K562 (cell line): ENCODE data around the gene IRF8. TPM values are rescaled to one million over a fixed set of nuclear protein-coding genes. Genes with fewer than 3 reads are reported as not detected.

Source experiments
- ATAC-seq: fragments of 200-7000 bp; cut with Tn5 transposase; 3 replicates; pipeline ENCODE4 v1.9.1; 2020; ENCODE audit warnings: moderate library complexity
- BruUV-seq: library from RNA; stranded (reverse); fragments of 400-500 nt; replicated peaks from 2 replicates; lab custom pipeline; 2021; lab: Mats Ljungman, UMichigan
- CTCF ChIA-PET: fragments of 300-600 bp; formaldehyde crosslinking; extraction: SDS; loops from one replicate; lab custom pipeline; 2021; ENCODE audit warnings: low intra/inter-chr PET ratio; lab: Yijun Ruan, JAX
- POLR2A ChIA-PET: fragments of 300-600, 350-650 bp; sonication (Branson Sonifier 250); formaldehyde crosslinking; extraction: SDS; loops from one replicate; lab custom pipeline; 2021; ENCODE audit warnings: antibody characterized with exemption, inconsistent platforms; lab: Yijun Ruan, JAX
- DNase-seq, 4 experiments: peaks; one replicate each; pipeline versions ENCODE4 v3.0.0 to v3.0.0-alpha.2; 2011 to 2018; ENCODE audit warnings: low spot score in 3 of 4, mixed read lengths in 3 of 4; ENCODE audit errors: extremely low read depth in 1 of 4
- FAIRE-seq: peaks from 2 replicates; lab custom pipeline; 2011; peaks lifted over from hg19 to GRCh38; lab: Jason Lieb, UNC
- H2AFZ ChIP-seq: 2 replicates; pipeline ENCODE4 v1.6.0; 2011; ENCODE audit warnings: low read depth, low read length, control low read depth, inconsistent platforms
- H3K27ac ChIP-seq: fragments of 200-600 bp; 3 replicates; pipeline ENCODE4 v1.8.0; 2011; ENCODE audit warnings: low read depth, mild to moderate bottlenecking, control low read depth, inconsistent platforms, low read length, moderate library complexity, mixed read lengths; ENCODE audit errors: extremely low read depth
- H3K27me3 ChIP-seq, 2 experiments: fragments of 300-600 bp in 1 of 2; 2 replicates in 1 of 2; 3 replicates in 1 of 2; pipeline versions ENCODE4 v1.6.0 to v1.8.0; 2011; ENCODE audit warnings: inconsistent platforms in 2 of 2, low read length in 2 of 2, mild to moderate bottlenecking in 1 of 2, mixed read lengths in 1 of 2, moderate library complexity in 1 of 2; ENCODE audit not compliant: control insufficient read depth in 2 of 2, insufficient read depth in 2 of 2
- H3K36me3 ChIP-seq: fragments of 300-600 bp; 3 replicates; pipeline ENCODE4 v1.8.0; 2011; ENCODE audit warnings: mild to moderate bottlenecking, low read length, inconsistent platforms; ENCODE audit not compliant: control insufficient read depth, insufficient read depth
- H3K4me1 ChIP-seq, 2 experiments: fragments of 200-600 bp in 1 of 2; replicated peaks in 1 of 2; 2 replicates in 1 of 2; 3 replicates in 1 of 2; pipeline versions ENCODE4 v1.5.1 to v1.8.0; 2011; ENCODE audit warnings: inconsistent platforms in 2 of 2, low read length in 2 of 2, mild to moderate bottlenecking in 1 of 2, mixed read lengths in 1 of 2, moderate library complexity in 1 of 2; ENCODE audit not compliant: control insufficient read depth in 2 of 2, insufficient read depth in 2 of 2
- H3K4me2 ChIP-seq: 2 replicates; pipeline ENCODE4 v1.6.1; 2011; ENCODE audit warnings: low read length, control low read depth, inconsistent platforms, mixed read lengths; ENCODE audit not compliant: insufficient read depth
- H3K4me3 ChIP-seq: fragments of 200-600 bp; sonication (generic), shearing (Covaris generic); 2 replicates; pipeline ENCODE4 v1.5.1; 2016; ENCODE audit warnings: control low read depth, inconsistent platforms
- H3K79me2 ChIP-seq: fragments of 200-600 bp; 3 replicates; pipeline ENCODE4 v1.8.0; 2011; ENCODE audit warnings: low read length, inconsistent platforms; ENCODE audit not compliant: control insufficient read depth, insufficient read depth
- H3K9ac ChIP-seq, 2 experiments: 2 replicates each; pipeline versions ENCODE4 v1.6.0 to v1.6.1; 2011; ENCODE audit warnings: low read depth in 2 of 2, low read length in 2 of 2, control low read depth in 1 of 2, inconsistent platforms in 1 of 2, mild to moderate bottlenecking in 1 of 2, mixed read lengths in 1 of 2; ENCODE audit not compliant: insufficient read depth in 1 of 2
- H3K9me1 ChIP-seq: one replicate; pipeline ENCODE4 v1.6.0; 2011; ENCODE audit warnings: inconsistent platforms, mild to moderate bottlenecking, low read length, moderate library complexity; ENCODE audit not compliant: control insufficient read depth, insufficient read depth
- H3K9me3 ChIP-seq: replicated peaks from 2 replicates; pipeline ENCODE4 v1.5.1; 2011; ENCODE audit warnings: low read depth, low read length, inconsistent platforms; ENCODE audit not compliant: control insufficient read depth, insufficient read depth
- H4K20me1 ChIP-seq: replicated peaks from 2 replicates; pipeline ENCODE4 v1.6.1; 2011; ENCODE audit warnings: low read length, inconsistent platforms, mixed read lengths; ENCODE audit not compliant: control insufficient read depth, insufficient read depth
- CBFA2T2 ChIP-seq: fragments of 450-650 bp; conservative IDR thresholded peaks from 2 replicates; pipeline ENCODE4 v1.6.1; 2017; ENCODE audit warnings: mild to moderate bottlenecking
- HEY1 ChIP-seq: fragments of 250-450 bp; sonication (Bioruptor Pico); IDR thresholded peaks from 2 replicates; pipeline ENCODE4 v1.5.0; 2020; ENCODE audit warnings: mild to moderate bottlenecking, moderate library complexity, borderline replicate concordance
- JUND ChIP-seq, 2 experiments: IDR thresholded peaks; 2 replicates in 1 of 2; 3 replicates in 1 of 2; pipeline ENCODE4 v1.6.1; 2011; ENCODE audit warnings: borderline replicate concordance in 2 of 2, low read depth in 2 of 2, low read length in 2 of 2, improper control_type of control experiment in 1 of 2, missing biosample characterization in 1 of 2, missing genetic modification characterization in 1 of 2, missing genetic modification reagents in 1 of 2
- KDM1A ChIP-seq, 2 experiments: fragments of 450-650 bp; IDR thresholded peaks; 2 replicates each; pipeline ENCODE4 v1.6.1; 2016; ENCODE audit warnings: mild to moderate bottlenecking in 2 of 2
- MEIS2 ChIP-seq: fragments of 450-650 bp; IDR thresholded peaks from 2 replicates; pipeline ENCODE4 v1.6.1; 2014; ENCODE audit warnings: mild to moderate bottlenecking; ENCODE audit not compliant: partially characterized antibody
- NFE2L1 ChIP-seq: fragments of 450-650 bp; IDR thresholded peaks from 2 replicates; pipeline ENCODE4 v1.6.1; 2016; ENCODE audit warnings: missing genetic modification characterization, low read depth, mild to moderate bottlenecking, missing compliant biosample characterization, moderate library complexity, borderline replicate concordance
- NFIC ChIP-seq: fragments of 450-650 bp; IDR thresholded peaks from 2 replicates; pipeline ENCODE4 v1.6.1; 2017; ENCODE audit warnings: mild to moderate bottlenecking, inconsistent platforms
- SNRNP70 ChIP-seq: fragments of 200-400 bp; formaldehyde crosslinking; optimal IDR thresholded peaks from 2 replicates; pipeline ENCODE3; 2017; ENCODE audit warnings: low read depth, low read length
- TAF9B ChIP-seq: fragments of 450-650 bp; IDR thresholded peaks from 2 replicates; pipeline ENCODE4 v1.6.1; 2018; ENCODE audit warnings: mild to moderate bottlenecking; ENCODE audit not compliant: partially characterized antibody
- WHSC1 ChIP-seq: IDR thresholded peaks from one replicate; pipeline ENCODE4 v1.6.1; 2012; ENCODE audit warnings: low read length, control low read depth, inconsistent platforms
- ZNF668 ChIP-seq: fragments of 250-450 bp; sonication (Bioruptor Pico); IDR thresholded peaks from 2 replicates; pipeline ENCODE4 v1.8.0; 2022; ENCODE audit warnings: mild to moderate bottlenecking, inconsistent platforms
- WGBS: fragments of 100-300 bp; shearing (Covaris generic); methylation state at CpG from one replicate; pipeline ENCODE4 v1.1.6; 2016; ENCODE audit warnings: low coverage, mixed read lengths; ENCODE audit not compliant: insufficient coverage; ENCODE audit errors: missing lambda C conversion rate; 5-methylcytosine and 5-hydroxymethylcytosine counted together
- in situ Hi-C: fragments of 300-500 bp; cut with MboI; formaldehyde crosslinking; loops from 4 replicates; pipeline ENCODE4 v1.15.0; 2018; ENCODE audit warnings: inconsistent platforms, mixed read lengths
- intact Hi-C: fragments of 100-400 bp; cut with micrococcal nuclease; formaldehyde crosslinking; loops from 2 replicates; pipeline ENCODE4 v1.14.2; 2022
- polyA plus RNA-seq, 8 experiments: library from polyadenylated mRNA; depleted of rRNA in 4 of 8; stranded (reverse) in 5 of 8; unstranded in 3 of 8; fragments of >200 nt; fragmentation: Nextera tagmentation in 2 of 8; fragmentation: Illumina TruSeq in 1 of 8; extraction: Ambion mirVana in 2 of 8; extraction: Trizol in 1 of 8; gene quantifications; 2 replicates each; pipeline versions ENCODE4 v1.2.1 to v1.2.3, GENCODE V29; 2011 to 2014; ENCODE audit warnings: inconsistent platforms in 1 of 8, missing spikeins in 1 of 8
- total RNA-seq, 7 experiments: library from RNA; depleted of rRNA in 6 of 7; stranded (reverse); fragments of >200 nt in 6 of 7; fragmentation: Illumina TruSeq in 2 of 7; extraction: Trizol in 2 of 7; gene quantifications; 2 replicates each; pipeline versions ENCODE4 v1.2.1 to v1.2.3, GENCODE V29; 2011 to 2021; ENCODE audit warnings: low replicate concordance in 1 of 7
- TF ChIP-seq, protein P1 (sequence below): fragments of 250-450 bp; sonication (Bioruptor Pico); IDR thresholded peaks from 2 replicates; pipeline ENCODE4 v1.4.0; 2020; ENCODE audit warnings: mild to moderate bottlenecking, moderate library complexity, borderline replicate concordance

Gene IRF8
- total and polyA plus RNA-seq, 9 of the 15 experiments (the other 6 are each of a cell fraction or from before 2014, with no cell fraction given) = 0.01 to 0.98 TPM; not detected in 7

DNA sequence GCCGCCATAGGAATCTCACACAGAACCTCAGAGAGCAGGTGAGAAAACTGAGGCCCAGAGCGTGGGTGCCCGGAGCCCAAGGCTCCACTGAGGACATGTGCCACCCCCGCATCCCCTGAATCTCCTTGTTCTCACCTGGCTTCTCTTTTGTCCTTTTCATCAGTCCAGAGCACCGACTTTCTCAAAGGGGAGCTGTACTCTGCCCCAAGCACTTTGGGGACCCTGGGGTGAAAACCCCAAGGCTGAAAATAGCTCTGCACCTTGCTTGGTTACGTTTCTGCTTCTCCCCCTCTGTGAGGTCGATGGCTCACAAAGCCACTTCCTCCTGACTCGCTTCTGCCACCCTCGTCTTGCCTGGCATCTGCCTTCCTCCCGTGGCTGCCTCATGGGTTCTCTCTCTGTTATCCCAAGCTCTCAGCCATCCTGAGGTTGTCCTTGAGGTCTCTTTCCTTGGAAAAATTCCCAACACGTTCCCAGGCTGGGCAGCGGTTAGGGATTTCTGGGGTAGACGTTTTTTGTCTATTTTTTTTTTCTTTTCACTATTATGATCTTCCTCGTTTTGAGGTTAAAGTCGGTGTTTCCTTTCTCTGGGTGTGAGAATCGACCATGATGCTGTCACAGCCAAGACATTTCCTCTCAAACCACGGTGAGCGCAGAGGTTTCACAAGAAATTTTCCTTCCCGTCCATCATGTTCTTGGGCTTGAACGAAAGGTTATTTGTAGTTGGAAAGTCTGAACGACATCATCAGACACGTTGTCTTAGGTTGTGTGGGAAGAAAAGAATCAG is 37.2 kb downstream of the IRF8 start:
- H3K4me3 ChIP-seq = no peak overlapping the region
- H3K9me1 ChIP-seq = no peaks in the 10 kb centered on the region
- WGBS = under 1% methylated on average over 20 of the region's 22 CpGs
- in situ Hi-C loops (no loop called here), intact Hi-C loops (no loop called here)
- no peak for DNase-seq
- peaks cover 58 to 91% of the 10 kb centered on the region in 2 experiments; a peak in 4 of 5 replicates for H3K27me3 ChIP-seq
- ATAC-seq = no peak
- FAIRE-seq = no peak
- H2AFZ ChIP-seq = no peak overlapping the region
- H4K20me1 ChIP-seq = peaks cover 8% of the 10 kb centered on the region
- no peak overlapping the region for H3K9ac ChIP-seq
- no peaks in the 10 kb centered on the region for H3K36me3 ChIP-seq
- no peak overlapping the region for H3K27ac ChIP-seq
- POLR2A ChIA-PET = interaction anchor here (0.6 to 0.7 kb wide), 2 partner anchors 21 to 477 kb away, joined by 3 read pairs; no protein-coding TSS in a partner anchor
- CTCF ChIA-PET = no interaction called here
- no peak for TF ChIP-seq JUND (IDR thresholded peaks at IDR 0.05; ENCODE audit: borderline replicate concordance, low read depth, low read length)
- no peak for TF ChIP-seq JUND (tag; IDR thresholded peaks at IDR 0.05; ENCODE audit: borderline replicate concordance, low read depth, low read length)
- TF ChIP-seq NFE2L1 = no peak
- no peak for TF ChIP-seq NFIC
- TF ChIP-seq MEIS2 = no peak
- TF ChIP-seq CBFA2T2 = no peak
- TF ChIP-seq HEY1 = no peak
- TF ChIP-seq ZNF668 (CRISPR knock-in tag) = no peak
- no peak for TF ChIP-seq TAF9B
- no peak for TF ChIP-seq WHSC1
- TF ChIP-seq SNRNP70 = no peak
- TF ChIP-seq, protein P1, sequence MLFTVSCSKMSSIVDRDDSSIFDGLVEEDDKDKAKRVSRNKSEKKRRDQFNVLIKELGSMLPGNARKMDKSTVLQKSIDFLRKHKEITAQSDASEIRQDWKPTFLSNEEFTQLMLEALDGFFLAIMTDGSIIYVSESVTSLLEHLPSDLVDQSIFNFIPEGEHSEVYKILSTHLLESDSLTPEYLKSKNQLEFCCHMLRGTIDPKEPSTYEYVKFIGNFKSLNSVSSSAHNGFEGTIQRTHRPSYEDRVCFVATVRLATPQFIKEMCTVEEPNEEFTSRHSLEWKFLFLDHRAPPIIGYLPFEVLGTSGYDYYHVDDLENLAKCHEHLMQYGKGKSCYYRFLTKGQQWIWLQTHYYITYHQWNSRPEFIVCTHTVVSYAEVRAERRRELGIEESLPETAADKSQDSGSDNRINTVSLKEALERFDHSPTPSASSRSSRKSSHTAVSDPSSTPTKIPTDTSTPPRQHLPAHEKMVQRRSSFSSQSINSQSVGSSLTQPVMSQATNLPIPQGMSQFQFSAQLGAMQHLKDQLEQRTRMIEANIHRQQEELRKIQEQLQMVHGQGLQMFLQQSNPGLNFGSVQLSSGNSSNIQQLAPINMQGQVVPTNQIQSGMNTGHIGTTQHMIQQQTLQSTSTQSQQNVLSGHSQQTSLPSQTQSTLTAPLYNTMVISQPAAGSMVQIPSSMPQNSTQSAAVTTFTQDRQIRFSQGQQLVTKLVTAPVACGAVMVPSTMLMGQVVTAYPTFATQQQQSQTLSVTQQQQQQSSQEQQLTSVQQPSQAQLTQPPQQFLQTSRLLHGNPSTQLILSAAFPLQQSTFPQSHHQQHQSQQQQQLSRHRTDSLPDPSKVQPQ = no peak
- no peak for TF ChIP-seq KDM1A (IDR thresholded peaks at IDR 0.05)
- H3K4me2 ChIP-seq = no peak overlapping the region
- no peaks in the 10 kb centered on the region for H3K4me1 ChIP-seq
- H3K79me2 ChIP-seq = no peaks in the 10 kb centered on the region
- no TSS peak for BruUV-seq
- no peaks in the 10 kb centered on the region for H3K9me3 ChIP-seq
